Measurements from ENCODE around the gene VPS26B.

The VPS26B gene

GRCh38 chr11:134287561-134287960, 63.1 kb downstream of the VPS26B start:
- no peak for DNase-seq
- H3K9ac ChIP-seq (ENCODE audit: low read depth, low read length): no peak overlapping the region
- H4K20me1 ChIP-seq (ENCODE audit: insufficient read depth, low read length): no peaks in the 10 kb centered on the region
- H3K9me3 ChIP-seq (ENCODE audit: insufficient read depth, low read length, severe bottlenecking): no peaks in the 10 kb centered on the region
- H2AFZ ChIP-seq (ENCODE audit: low read depth, low read length): no peak overlapping the region
- H3K27me3 ChIP-seq (ENCODE audit: insufficient read depth, low read length, poor library complexity): no peaks in the 10 kb centered on the region
- H3K4me3 ChIP-seq (ENCODE audit: low read depth in 1 of 2, low read length in 2 of 2): no peak overlapping the region
- no peak overlapping the region for H3K4me2 ChIP-seq (ENCODE audit: insufficient read depth, low read length)
- H3K79me2 ChIP-seq (ENCODE audit: insufficient read depth, low read length): no peaks in the 10 kb centered on the region
- no peak for ATAC-seq (ENCODE audit: insufficient read depth, low read depth)
- no peak overlapping the region for H3K27ac ChIP-seq (ENCODE audit: low read length)
- H3K4me1 ChIP-seq (ENCODE audit: insufficient read depth, low read length): no peaks in the 10 kb centered on the region
- TF ChIP-seq CTCF (IDR thresholded peaks at IDR 0.05; ENCODE audit: borderline replicate concordance, extremely low read depth, low read length, poor library complexity, severe bottlenecking): no peak
- TF ChIP-seq EZH2 (IDR thresholded peaks at IDR 0.05; ENCODE audit: borderline replicate concordance, low read depth, low read length, severe bottlenecking): no peak
- H3K36me3 ChIP-seq (ENCODE audit: insufficient read depth, low read length): peaks cover 4% of the 10 kb centered on the region; the same call in 1 of the 2 replicates

- DNase-seq (no peak), ATAC-seq (ENCODE audit: insufficient read depth, low read depth) (no peak)
- no peaks in the 10 kb centered on the region for H4K20me1 ChIP-seq (ENCODE audit: insufficient read depth, low read length)
- H3K4me2 ChIP-seq (ENCODE audit: insufficient read depth, low read length): no peak overlapping the region
- H3K27me3 ChIP-seq (ENCODE audit: insufficient read depth, low read length, poor library complexity): no peaks in the 10 kb centered on the region
- H3K4me3 ChIP-seq (ENCODE audit: low read depth in 1 of 2, low read length in 2 of 2): no peak overlapping the region
- no peak overlapping the region for H2AFZ ChIP-seq (ENCODE audit: low read depth, low read length)
- no peaks in the 10 kb centered on the region for H3K4me1 ChIP-seq (ENCODE audit: insufficient read depth, low read length)
- H3K36me3 ChIP-seq (ENCODE audit: insufficient read depth, low read length): peaks cover 4% of the 10 kb centered on the region; the same call in 1 of the 2 replicates
- TF ChIP-seq CTCF (IDR thresholded peaks at IDR 0.05; ENCODE audit: borderline replicate concordance, extremely low read depth, low read length, poor library complexity, severe bottlenecking) (no peak), EZH2 (IDR thresholded peaks at IDR 0.05; ENCODE audit: borderline replicate concordance, low read depth, low read length, severe bottlenecking) (no peak)
- H3K9me3 ChIP-seq (ENCODE audit: insufficient read depth, low read length, severe bottlenecking): no peaks in the 10 kb centered on the region
- no peak overlapping the region for H3K27ac ChIP-seq (ENCODE audit: low read length)
- H3K79me2 ChIP-seq (ENCODE audit: insufficient read depth, low read length): no peaks in the 10 kb centered on the region
- no peak overlapping the region for H3K9ac ChIP-seq (ENCODE audit: low read depth, low read length)
These were observed 64.0 kb downstream of the VPS26B start for GRCh38 chr11:134288486-134288885.

GRCh38 chr11:134289167-134289566, 64.7 kb downstream of the VPS26B start:
- no peak for TF ChIP-seq EZH2 (IDR thresholded peaks at IDR 0.05; ENCODE audit: borderline replicate concordance, low read depth, low read length, severe bottlenecking)
- no peak for TF ChIP-seq CTCF (IDR thresholded peaks at IDR 0.05; ENCODE audit: borderline replicate concordance, extremely low read depth, low read length, poor library complexity, severe bottlenecking)
- Histone ChIP-seq H2AFZ (ENCODE audit: low read depth, low read length) (no peak overlapping the region), H3K79me2 (ENCODE audit: insufficient read depth, low read length) (no peaks in the 10 kb centered on the region), H3K9ac (ENCODE audit: low read depth, low read length) (no peak overlapping the region), H3K9me3 (ENCODE audit: insufficient read depth, low read length, severe bottlenecking) (no peaks in the 10 kb centered on the region), H3K27me3 (ENCODE audit: insufficient read depth, low read length, poor library complexity) (no peaks in the 10 kb centered on the region), H4K20me1 (ENCODE audit: insufficient read depth, low read length) (no peaks in the 10 kb centered on the region), H3K4me1 (ENCODE audit: insufficient read depth, low read length) (no peaks in the 10 kb centered on the region), H3K27ac (ENCODE audit: low read length) (no peak overlapping the region), H3K36me3 (ENCODE audit: insufficient read depth, low read length) (no peaks in the 10 kb centered on the region), H3K4me3 (ENCODE audit: low read depth in 1 of 2, low read length in 2 of 2) (no peak overlapping the region), H3K4me2 (ENCODE audit: insufficient read depth, low read length) (no peak overlapping the region)
- DNase-seq (no peak), ATAC-seq (ENCODE audit: insufficient read depth, low read depth) (no peak)

- Histone ChIP-seq H3K36me3 (ENCODE audit: insufficient read depth, low read length) (no peaks in the 10 kb centered on the region), H4K20me1 (ENCODE audit: insufficient read depth, low read length) (no peaks in the 10 kb centered on the region), H2AFZ (ENCODE audit: low read depth, low read length) (no peak overlapping the region), H3K79me2 (ENCODE audit: insufficient read depth, low read length) (no peaks in the 10 kb centered on the region), H3K4me3 (ENCODE audit: low read depth in 1 of 2, low read length in 2 of 2) (no peak overlapping the region), H3K4me1 (ENCODE audit: insufficient read depth, low read length) (no peaks in the 10 kb centered on the region), H3K27ac (ENCODE audit: low read length) (no peak overlapping the region), H3K9ac (ENCODE audit: low read depth, low read length) (no peak overlapping the region), H3K9me3 (ENCODE audit: insufficient read depth, low read length, severe bottlenecking) (no peaks in the 10 kb centered on the region), H3K4me2 (ENCODE audit: insufficient read depth, low read length) (no peak overlapping the region), H3K27me3 (ENCODE audit: insufficient read depth, low read length, poor library complexity) (no peaks in the 10 kb centered on the region)
- no peak for TF ChIP-seq CTCF (IDR thresholded peaks at IDR 0.05; ENCODE audit: borderline replicate concordance, extremely low read depth, low read length, poor library complexity, severe bottlenecking)
- DNase-seq (no peak), ATAC-seq (ENCODE audit: insufficient read depth, low read depth) (no peak)
These were observed 65.3 kb downstream of the VPS26B start for GRCh38 chr11:134289789-134290188.
